Kidney epithelial cell (primary cell): ENCODE measurements around the gene HPCAL1. TPM values are rescaled to one million over a fixed set of nuclear protein-coding genes. Genes with fewer than 3 reads are reported as not detected.

Experiments
- DNase-seq: peaks from one replicate; pipeline ENCODE4 v3.0.0-alpha.2; 2010; ENCODE audit warnings: low read depth
- H3K27me3 ChIP-seq: 2 replicates; pipeline ENCODE4 v1.6.0; 2011; ENCODE audit warnings: low read length; ENCODE audit not compliant: control insufficient read depth, insufficient read depth
- H3K36me3 ChIP-seq: 2 replicates; pipeline ENCODE4 v1.5.1; 2011; ENCODE audit warnings: low read length; ENCODE audit not compliant: control insufficient read depth, insufficient read depth
- H3K4me3 ChIP-seq: 2 replicates; pipeline ENCODE4 v1.5.1; 2011; ENCODE audit warnings: low read depth, mild to moderate bottlenecking, control low read depth, low read length
- CTCF ChIP-seq: IDR thresholded peaks from 2 replicates; pipeline ENCODE4 v1.5.1; 2011; ENCODE audit warnings: mild to moderate bottlenecking, moderate library complexity, low read length, control low read depth, inconsistent platforms; ENCODE audit not compliant: insufficient read depth, poor library complexity, severe bottlenecking
- total RNA-seq: library from RNA; depleted of rRNA; stranded (reverse); fragments of >200 nt; gene quantifications from 2 replicates; pipeline ENCODE4 v1.2.3, GENCODE V29; 2015

Gene HPCAL1
- total RNA-seq, 1 donor from 2014 or later = 33.7 TPM

GRCh38 chr2:10337449-10338269, 35.0 kb downstream of the HPCAL1 start:
- DNase-seq = no peak
- TF ChIP-seq CTCF = no peak
- Histone ChIP-seq H3K36me3 (no peaks in the 10 kb centered on the region), H3K4me3 (no peak overlapping the region), H3K27me3 (no peaks in the 10 kb centered on the region)

GRCh38 chr2:10338270-10339188, 35.8 kb downstream of the HPCAL1 start:
- H3K36me3 ChIP-seq = no peaks in the 10 kb centered on the region
- H3K27me3 ChIP-seq = no peaks in the 10 kb centered on the region
- no peak for DNase-seq
- no peak for TF ChIP-seq CTCF
- no peak overlapping the region for H3K4me3 ChIP-seq

- Histone ChIP-seq H3K36me3 (no peaks in the 10 kb centered on the region), H3K4me3 (no peak overlapping the region), H3K27me3 (no peaks in the 10 kb centered on the region)
- no peak for TF ChIP-seq CTCF
- DNase-seq = no peak
Measured at GRCh38 chr2:10339647-10340592, 37.2 kb downstream of the HPCAL1 start.

- Histone ChIP-seq H3K27me3 (no peaks in the 10 kb centered on the region), H3K4me3 (no peak overlapping the region), H3K36me3 (no peaks in the 10 kb centered on the region)
- no peak for DNase-seq
- TF ChIP-seq CTCF = no peak
Measured at GRCh38 chr2:10340593-10340975, 37.9 kb downstream of the HPCAL1 start.

GRCh38 chr2:10341193-10341592, 38.5 kb downstream of the HPCAL1 start:
- Histone ChIP-seq H3K27me3 (no peaks in the 10 kb centered on the region), H3K4me3 (no peak overlapping the region), H3K36me3 (no peaks in the 10 kb centered on the region)
- TF ChIP-seq CTCF = no peak
- no peak for DNase-seq
